Hepatocyte (in vitro differentiated cells): ENCODE measurements around the gene PTPRN2. TPM values are rescaled to one million over a fixed set of nuclear protein-coding genes. Genes with fewer than 3 reads are reported as not detected.

ENCODE experiments used
- DNase-seq: peaks from one replicate; pipeline ENCODE4 v3.0.0-alpha.2; 2016; ENCODE audit warnings: low spot score
- H2AFZ ChIP-seq: fragments of 200-600 bp; sonication (generic); 2 replicates; pipeline ENCODE4 v1.6.0; 2016; ENCODE audit warnings: antibody characterized with exemption, mild to moderate bottlenecking
- H3K27ac ChIP-seq: fragments of 200-600 bp; sonication (generic); 2 replicates; pipeline ENCODE4 v1.5.1; 2016; ENCODE audit warnings: mild to moderate bottlenecking
- H3K27me3 ChIP-seq: fragments of 200-600 bp; sonication (generic); 2 replicates; pipeline ENCODE4 v1.6.1; 2016
- H3K36me3 ChIP-seq: fragments of 200-600 bp; sonication (generic); replicated peaks from 2 replicates; pipeline ENCODE4 v1.5.1; 2016; ENCODE audit warnings: low read depth; ENCODE audit not compliant: insufficient read depth
- H3K4me1 ChIP-seq: fragments of 200-600 bp; sonication (generic); 2 replicates; pipeline ENCODE4 v1.5.1; 2016; ENCODE audit warnings: mild to moderate bottlenecking, moderate library complexity; ENCODE audit not compliant: insufficient read depth
- H3K4me2 ChIP-seq: fragments of 200-600 bp; sonication (generic); 2 replicates; pipeline ENCODE4 v1.6.0; 2016
- H3K4me3 ChIP-seq: fragments of 200-600 bp; sonication (generic); 2 replicates; pipeline ENCODE4 v1.5.1; 2016; ENCODE audit warnings: mild to moderate bottlenecking
- H3K79me2 ChIP-seq: fragments of 200-600 bp; sonication (generic); 2 replicates; pipeline ENCODE4 v1.6.0; 2017; ENCODE audit warnings: mild to moderate bottlenecking
- H3K9me2 ChIP-seq: fragments of 200-600 bp; sonication (generic); replicated peaks from 2 replicates; pipeline ENCODE4 v1.6.0; 2017; ENCODE audit warnings: mild to moderate bottlenecking; ENCODE audit not compliant: insufficient read depth
- H3K9me3 ChIP-seq: fragments of 200-600 bp; sonication (generic); 2 replicates; pipeline ENCODE4 v1.5.1; 2016; ENCODE audit warnings: low read depth, mild to moderate bottlenecking
- H4K20me1 ChIP-seq: fragments of 200-600 bp; sonication (generic); 2 replicates; pipeline ENCODE4 v1.6.0; 2016; ENCODE audit warnings: mild to moderate bottlenecking; ENCODE audit not compliant: insufficient read depth, poor library complexity, severe bottlenecking
- EZH2 ChIP-seq: fragments of 200-600 bp; sonication (generic); IDR thresholded peaks from 2 replicates; pipeline ENCODE4 v1.6.1; 2016; ENCODE audit warnings: antibody characterized with exemption, mild to moderate bottlenecking, borderline replicate concordance
- EZH2phosphoT487 ChIP-seq: fragments of 200-600 bp; sonication (generic); IDR thresholded peaks from one replicate; pipeline ENCODE4 v1.6.1; 2018; ENCODE audit warnings: antibody characterized with exemption, mild to moderate bottlenecking, low read depth, moderate library complexity; ENCODE audit not compliant: unreplicated experiment, severe bottlenecking
- WGBS: methylation state at CpG from one replicate; pipeline ENCODE4 v1.1.6; 2016; ENCODE audit warnings: low lambda C conversion rate; ENCODE audit errors: missing lambda C conversion rate; 5-methylcytosine and 5-hydroxymethylcytosine counted together
- polyA plus RNA-seq: library from polyadenylated mRNA; unstranded; fragments of >200 nt; fragmentation: Nextera tagmentation; extraction: Ambion mirVana; gene quantifications from 2 replicates; pipeline ENCODE4 v1.2.1, GENCODE V29; 2016
- total RNA-seq: library from RNA; depleted of rRNA; stranded (reverse); fragments of >200 nt; gene quantifications from 2 replicates; pipeline ENCODE4 v1.2.3, GENCODE V29; 2014
- TF ChIP-seq, protein P1 (sequence below): fragments of 200-600 bp; sonication (generic); IDR thresholded peaks from 2 replicates; pipeline ENCODE4 v1.5.1; 2016; ENCODE audit warnings: antibody characterized with exemption, mild to moderate bottlenecking; ENCODE audit not compliant: poor library complexity

The PTPRN2 gene
- total and polyA plus RNA-seq, 2 experiments from 2014 or later = 2.1 to 3.3 TPM

- Histone ChIP-seq H3K79me2 (no peaks in the 10 kb centered on the region), H3K4me2 (no peak overlapping the region)
- WGBS = 95% methylated on average over 18 of the region's 21 CpGs
Measured at GRCh38 chr7:157616931-157617330, 970.7 kb downstream of the PTPRN2 start.

DNA sequence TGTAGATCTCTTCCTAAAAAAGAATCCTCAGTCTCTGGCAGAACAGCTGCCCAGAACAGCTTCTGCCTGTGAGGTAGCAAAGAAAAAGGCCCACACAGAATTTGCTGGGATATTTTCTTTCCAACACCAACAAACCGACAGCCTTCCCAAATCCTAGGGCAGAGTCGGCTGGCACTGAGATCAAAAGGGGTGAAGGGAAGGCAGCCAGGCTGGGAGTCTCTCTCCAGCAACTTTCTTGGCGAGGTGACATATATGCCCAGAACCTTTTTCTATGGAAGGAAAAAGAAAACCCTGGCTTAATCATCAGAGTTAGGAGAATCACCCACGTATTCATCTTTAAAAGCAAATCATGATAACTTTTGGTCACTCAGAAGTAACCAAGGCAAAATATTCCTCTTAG, 971.2 kb downstream of the PTPRN2 start:
- Histone ChIP-seq H3K27ac (no peak overlapping the region), H3K9me2 (no peaks in the 10 kb centered on the region), H3K4me1 (no peaks in the 10 kb centered on the region), H2AFZ (no peak overlapping the region), H3K4me2 (no peak overlapping the region), H3K27me3 (no peaks in the 10 kb centered on the region), H3K36me3 (no peaks in the 10 kb centered on the region), H3K9me3 (no peaks in the 10 kb centered on the region), H3K4me3 (no peak overlapping the region), H4K20me1 (no peaks in the 10 kb centered on the region), H3K79me2 (no peaks in the 10 kb centered on the region)
- TF ChIP-seq EZH2 = no peak
- TF ChIP-seq, protein P1, sequence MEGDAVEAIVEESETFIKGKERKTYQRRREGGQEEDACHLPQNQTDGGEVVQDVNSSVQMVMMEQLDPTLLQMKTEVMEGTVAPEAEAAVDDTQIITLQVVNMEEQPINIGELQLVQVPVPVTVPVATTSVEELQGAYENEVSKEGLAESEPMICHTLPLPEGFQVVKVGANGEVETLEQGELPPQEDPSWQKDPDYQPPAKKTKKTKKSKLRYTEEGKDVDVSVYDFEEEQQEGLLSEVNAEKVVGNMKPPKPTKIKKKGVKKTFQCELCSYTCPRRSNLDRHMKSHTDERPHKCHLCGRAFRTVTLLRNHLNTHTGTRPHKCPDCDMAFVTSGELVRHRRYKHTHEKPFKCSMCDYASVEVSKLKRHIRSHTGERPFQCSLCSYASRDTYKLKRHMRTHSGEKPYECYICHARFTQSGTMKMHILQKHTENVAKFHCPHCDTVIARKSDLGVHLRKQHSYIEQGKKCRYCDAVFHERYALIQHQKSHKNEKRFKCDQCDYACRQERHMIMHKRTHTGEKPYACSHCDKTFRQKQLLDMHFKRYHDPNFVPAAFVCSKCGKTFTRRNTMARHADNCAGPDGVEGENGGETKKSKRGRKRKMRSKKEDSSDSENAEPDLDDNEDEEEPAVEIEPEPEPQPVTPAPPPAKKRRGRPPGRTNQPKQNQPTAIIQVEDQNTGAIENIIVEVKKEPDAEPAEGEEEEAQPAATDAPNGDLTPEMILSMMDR = no peak
- no peak for TF ChIP-seq EZH2phosphoT487
- WGBS = 84% methylated on average over 4 of the region's 4 CpGs
- no peak for DNase-seq

More at GRCh38 chr7:157616931-157617330, 970.7 kb downstream of the PTPRN2 start:
- no peak overlapping the region for H3K4me3 ChIP-seq
- no peak overlapping the region for H3K27ac ChIP-seq
- H2AFZ ChIP-seq = no peak overlapping the region
- H3K27me3 ChIP-seq = no peaks in the 10 kb centered on the region
- H3K9me3 ChIP-seq = no peaks in the 10 kb centered on the region
- TF ChIP-seq, protein P1 = no peak
- TF ChIP-seq EZH2phosphoT487 (no peak), EZH2 (no peak)
- no peaks in the 10 kb centered on the region for H4K20me1 ChIP-seq
- no peaks in the 10 kb centered on the region for H3K9me2 ChIP-seq
- H3K36me3 ChIP-seq = no peaks in the 10 kb centered on the region
- DNase-seq = no peak
- no peaks in the 10 kb centered on the region for H3K4me1 ChIP-seq

DNA sequence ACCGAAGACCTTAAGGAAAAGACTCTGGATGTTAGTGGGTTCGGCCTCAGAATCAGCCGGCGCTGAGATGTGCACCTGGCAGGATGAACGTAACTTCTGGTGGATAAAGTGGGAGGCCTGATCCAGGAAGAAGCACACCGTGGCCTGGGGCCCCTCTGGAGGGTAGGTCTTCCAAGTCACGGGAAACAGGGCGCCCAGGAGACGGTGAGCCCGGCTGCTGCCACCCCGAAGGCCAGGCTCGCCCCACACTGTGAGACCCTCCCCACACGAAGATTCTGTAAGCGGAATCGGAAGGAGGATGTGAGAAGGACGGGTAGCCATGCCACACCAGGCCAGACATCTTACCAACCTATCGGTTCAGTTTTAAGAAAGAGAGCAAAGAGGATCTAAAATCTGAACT, 971.8 kb downstream of the PTPRN2 start:
- Histone ChIP-seq H3K79me2 (no peaks in the 10 kb centered on the region), H3K4me3 (no peak overlapping the region), H3K4me1 (no peaks in the 10 kb centered on the region), H3K36me3 (no peaks in the 10 kb centered on the region), H4K20me1 (no peaks in the 10 kb centered on the region), H3K9me2 (no peaks in the 10 kb centered on the region), H2AFZ (no peak overlapping the region), H3K4me2 (no peak overlapping the region), H3K27me3 (no peaks in the 10 kb centered on the region), H3K9me3 (no peaks in the 10 kb centered on the region), H3K27ac (no peak overlapping the region)
- 95% methylated on average over 17 of the region's 17 CpGs for WGBS
- no peak for TF ChIP-seq EZH2
- TF ChIP-seq, protein P1 = no peak
- no peak for TF ChIP-seq EZH2phosphoT487
- no peak for DNase-seq
